Activated CD4-positive, alpha-beta T cell treated with anti-CD3 and anti-CD28 coated beads for 4 hours (primary cell): ENCODE data around the gene RNF224.
A peak's percentile ranks its signal among the peaks of the same experiment; 100 is the strongest.
"Not testable (repeated sequence)": the region's sequence is repeated elsewhere in the genome, so short reads cannot be mapped to it uniquely, and the experiment has no call there.

Experiments used
- DNase-seq, 2 donors: peaks; one replicate each; pipeline ENCODE4 v3.0.0-alpha.2; 2020

Gene RNF224

DNA sequence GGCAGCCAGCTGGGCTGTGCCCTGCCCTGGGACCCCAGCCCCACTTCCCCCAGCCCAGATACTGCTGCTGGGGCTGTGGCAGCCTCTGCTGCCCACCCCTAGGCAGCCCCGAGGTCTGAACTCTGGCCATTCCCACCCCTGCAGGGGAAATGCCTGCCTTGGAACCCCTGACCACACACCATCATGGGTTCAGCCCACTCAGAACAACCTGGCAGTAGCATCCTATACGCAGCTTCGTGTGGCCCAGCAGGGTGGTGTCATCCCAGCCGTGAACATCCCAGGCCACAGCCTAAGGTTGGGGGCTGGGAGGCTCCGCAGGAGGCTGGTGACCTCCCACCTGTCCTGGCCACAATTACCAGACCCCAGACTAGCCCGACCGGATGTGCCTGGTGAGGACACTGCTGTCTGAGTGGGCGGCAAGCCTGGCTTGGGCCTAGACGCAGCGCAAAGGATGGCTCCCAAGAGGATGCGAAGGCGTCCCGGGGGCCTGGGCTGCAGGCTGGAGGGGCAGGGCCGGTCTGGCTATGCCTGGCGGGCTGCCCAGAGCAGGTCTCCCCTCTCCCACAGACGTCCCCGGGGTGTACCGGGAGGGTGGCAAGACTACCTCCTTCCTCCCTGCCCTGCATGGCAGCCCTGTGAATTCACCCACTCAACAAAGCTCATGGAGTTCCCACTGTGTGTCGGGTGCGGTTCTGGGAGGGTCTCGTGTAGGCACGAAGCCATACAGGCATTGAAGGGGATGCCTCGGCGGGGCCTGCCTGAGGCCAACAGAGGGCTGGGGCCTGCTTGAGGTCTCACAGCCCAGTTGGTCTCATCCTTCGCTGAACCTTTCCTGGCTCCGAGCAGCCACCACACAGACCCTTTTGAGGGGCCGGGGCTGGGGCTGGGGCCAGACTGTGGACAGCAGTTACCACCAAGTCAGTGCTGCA, 1.9 kb downstream of the RNF224 start:
- DNase-seq = no peak

DNA sequence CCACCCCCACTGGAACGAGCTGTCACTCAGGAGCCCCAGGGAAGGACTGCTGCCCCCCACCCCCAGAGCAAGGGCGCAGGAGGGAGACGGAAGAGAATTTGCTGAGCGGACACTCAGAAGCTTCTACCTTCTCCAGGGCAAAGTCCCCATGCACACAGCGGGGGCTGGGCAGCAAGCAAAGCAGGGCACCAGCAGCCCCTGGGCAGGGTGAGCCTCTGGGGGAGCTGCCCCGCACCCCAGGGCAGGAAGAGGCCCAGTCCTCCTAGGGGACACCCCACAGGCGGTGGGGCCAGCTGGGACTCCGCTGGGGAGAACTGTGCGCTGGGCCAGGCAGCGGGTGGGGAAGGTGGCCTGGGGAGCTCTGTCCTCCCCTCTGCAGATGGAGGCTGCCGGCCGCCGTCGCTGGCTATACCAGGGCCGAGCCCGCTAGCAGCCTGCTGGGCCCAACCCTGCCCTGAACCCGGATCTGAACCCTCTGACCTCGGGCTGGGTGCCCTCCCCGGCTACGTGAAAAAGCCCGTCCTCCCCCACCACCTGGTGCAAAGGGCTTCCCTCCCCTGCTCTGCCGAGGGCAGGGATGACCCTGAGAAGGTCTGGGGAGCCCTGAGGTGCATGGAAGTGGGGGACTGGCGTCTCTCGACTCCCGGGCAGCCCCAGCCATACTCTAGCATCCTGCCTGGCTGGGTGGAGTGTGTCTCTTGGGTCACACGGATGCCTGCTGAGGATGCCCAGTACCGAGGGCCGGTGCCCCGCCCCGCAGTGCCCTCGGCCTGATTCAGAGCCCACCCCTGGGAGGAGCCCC, 2.8 kb downstream of the RNF224 start:
- DNase-seq = no peak

DNA sequence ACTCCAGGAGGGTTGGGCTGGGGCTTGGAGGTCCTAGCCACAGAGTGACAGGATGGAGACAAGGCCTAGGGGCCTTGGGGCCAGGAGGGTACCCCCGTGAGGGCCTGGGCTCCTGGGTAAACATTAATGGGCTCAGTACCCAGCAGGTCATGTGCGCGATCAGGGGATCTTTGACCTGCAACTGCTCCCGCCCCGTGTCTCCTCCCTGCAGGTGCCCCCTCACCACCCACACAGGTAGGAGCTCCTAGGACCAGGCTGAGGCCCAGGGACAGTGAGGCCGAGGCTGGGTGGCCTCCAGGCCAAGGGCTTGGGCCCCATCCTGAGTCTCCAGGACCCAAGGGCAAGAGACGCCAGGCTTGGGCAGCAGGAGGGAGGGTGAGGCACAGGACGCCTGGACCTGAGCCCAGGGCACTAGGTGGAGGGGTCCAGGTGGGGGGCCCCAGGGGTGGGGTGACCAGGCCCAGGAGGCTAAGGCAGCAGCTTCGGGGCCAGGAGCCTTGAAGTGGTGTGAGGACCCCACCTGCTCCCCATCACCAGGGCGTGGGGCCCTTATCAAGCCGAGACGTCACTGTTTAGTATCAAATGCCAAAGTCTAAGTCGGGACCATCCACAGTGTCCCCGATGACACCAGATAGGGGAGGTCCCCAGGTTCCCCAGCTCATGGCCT, 3.5 kb downstream of the RNF224 start, which contains the start of gene SLC34A3:
Gene SLC34A3, plus strand, starts transcription at position 197 of the 667 bp plus-strand sequence. CDS start 802 bp downstream, outside the sequence.
- no peak for DNase-seq

DNA sequence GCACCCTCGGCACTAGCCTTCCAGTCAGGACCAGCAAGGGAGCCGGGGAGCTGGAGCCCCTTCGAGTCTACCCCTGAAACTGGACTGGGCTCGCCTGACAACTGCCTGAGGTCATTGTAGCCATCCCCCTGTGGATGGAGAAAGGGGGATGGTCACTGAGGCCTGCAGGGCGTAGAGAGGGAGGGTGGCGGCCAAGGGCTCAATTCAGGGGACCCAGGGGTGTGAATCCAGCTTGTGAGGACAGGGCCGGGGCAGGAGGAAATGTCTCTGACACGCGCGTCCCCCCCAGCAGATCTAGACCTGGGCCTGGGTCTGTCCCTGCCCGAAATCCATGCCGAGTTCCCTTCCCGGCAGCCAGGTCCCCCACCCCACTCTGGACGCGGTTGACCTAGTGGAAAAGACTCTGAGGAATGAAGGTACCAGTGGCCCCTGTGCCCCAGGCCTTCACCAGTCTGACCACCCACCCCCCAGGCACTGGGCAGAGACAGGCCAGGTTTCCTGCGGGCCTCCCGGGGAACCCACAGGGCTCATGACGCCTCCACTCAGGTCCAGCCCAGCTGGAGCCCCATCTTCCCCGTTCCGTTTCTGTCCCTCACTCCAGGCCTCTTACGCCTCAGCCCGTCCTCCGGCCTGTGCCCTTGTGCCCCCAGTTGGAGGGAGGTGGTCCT, 4.2 kb downstream of the RNF224 start:
- DNase-seq = no peak

DNA sequence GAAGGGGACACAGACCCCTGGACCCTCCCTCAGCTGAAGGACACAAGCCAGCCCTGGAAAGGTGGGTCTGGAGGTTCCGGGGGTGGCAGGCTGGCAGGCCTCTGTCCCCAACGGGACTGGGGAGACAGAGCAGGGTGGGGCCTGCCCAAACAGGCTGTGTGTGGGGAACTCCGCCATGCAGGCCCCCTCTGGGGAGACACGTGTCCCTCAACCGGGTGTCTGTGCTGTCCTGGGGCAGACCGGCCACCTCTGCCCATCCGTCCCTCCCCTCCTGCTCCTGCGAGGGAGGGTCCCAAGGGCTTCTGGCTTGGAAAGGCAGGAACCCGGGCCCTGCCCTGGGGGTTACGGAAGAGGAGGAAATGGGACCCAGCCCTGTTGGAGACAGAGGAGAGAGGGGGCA, 4.8 kb downstream of the RNF224 start:
- no peak for DNase-seq

DNA sequence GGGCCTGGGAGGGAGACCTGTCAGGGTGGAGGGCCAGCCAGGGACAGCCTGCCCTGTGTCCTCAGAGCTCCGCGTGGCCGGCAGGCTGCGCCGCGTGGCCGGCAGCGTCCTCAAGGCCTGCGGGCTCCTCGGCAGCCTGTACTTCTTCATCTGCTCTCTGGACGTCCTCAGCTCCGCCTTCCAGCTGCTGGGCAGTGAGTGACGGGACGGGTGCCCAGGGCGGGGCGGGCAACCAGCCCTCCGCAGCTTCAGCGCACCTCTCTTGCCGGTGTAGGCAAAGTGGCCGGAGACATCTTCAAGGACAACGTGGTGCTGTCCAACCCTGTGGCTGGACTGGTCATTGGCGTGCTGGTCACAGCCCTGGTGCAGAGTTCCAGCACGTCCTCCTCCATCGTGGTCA, 5.2 kb downstream of the RNF224 start:
- DNase-seq = no peak

DNA sequence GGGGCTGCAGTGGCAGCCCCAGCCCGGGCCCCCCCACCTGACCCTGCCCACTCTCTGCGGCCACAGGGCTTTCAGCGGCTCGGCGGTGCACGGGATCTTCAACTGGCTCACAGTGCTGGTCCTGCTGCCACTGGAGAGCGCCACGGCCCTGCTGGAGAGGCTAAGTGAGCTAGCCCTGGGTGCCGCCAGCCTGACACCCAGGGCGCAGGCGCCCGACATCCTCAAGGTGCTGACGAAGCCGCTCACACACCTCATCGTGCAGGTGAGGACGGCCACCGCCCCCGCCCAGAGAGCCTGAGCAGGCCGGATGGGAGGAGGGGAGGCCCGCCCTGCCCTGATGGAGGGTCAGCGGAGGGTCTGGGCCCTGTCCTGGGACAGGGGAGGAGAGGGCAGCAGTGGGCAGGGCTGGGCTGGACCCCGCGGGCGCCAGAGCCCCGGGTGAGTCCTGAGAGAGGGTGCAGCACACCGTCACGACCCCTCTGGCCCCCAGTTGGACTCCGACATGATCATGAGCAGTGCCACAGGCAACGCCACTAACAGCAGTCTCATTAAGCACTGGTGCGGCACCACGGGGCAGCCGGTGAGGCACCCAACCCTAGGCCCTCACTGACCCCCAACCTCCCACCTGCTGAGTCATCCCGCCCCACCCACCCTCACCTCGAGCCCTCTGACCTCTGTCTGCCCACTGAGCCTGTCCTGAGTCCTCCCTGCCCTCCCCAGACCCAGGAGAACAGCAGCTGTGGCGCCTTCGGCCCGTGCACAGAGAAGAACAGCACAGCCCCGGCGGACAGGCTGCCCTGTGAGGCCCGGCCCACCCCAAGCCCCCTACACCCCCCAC, 6.1 kb downstream of the RNF224 start:
- no peak for DNase-seq

DNA sequence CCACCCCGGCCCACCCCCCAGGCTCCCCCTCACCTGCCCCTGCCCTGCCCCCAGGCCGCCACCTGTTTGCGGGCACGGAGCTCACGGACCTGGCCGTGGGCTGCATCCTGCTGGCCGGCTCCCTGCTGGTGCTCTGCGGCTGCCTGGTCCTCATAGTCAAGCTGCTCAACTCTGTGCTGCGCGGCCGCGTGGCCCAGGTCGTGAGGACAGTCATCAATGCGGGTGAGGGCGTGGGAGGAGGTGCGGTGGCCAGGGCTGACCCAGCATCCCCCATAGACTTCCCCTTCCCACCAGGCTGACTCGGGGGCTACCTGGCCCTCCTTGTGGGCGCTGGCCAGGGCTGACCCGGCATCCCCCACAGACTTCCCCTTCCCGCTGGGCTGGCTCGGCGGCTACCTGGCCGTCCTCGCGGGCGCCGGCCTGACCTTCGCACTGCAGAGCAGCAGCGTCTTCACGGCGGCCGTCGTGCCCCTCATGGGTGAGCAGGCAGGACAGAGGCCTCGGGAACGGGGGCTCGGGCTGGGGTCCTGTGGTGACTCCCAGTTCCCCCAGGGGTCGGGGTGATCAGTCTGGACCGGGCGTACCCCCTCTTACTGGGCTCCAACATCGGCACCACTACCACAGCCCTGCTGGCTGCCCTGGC, 6.9 kb downstream of the RNF224 start:
- DNase-seq = no peak

DNA sequence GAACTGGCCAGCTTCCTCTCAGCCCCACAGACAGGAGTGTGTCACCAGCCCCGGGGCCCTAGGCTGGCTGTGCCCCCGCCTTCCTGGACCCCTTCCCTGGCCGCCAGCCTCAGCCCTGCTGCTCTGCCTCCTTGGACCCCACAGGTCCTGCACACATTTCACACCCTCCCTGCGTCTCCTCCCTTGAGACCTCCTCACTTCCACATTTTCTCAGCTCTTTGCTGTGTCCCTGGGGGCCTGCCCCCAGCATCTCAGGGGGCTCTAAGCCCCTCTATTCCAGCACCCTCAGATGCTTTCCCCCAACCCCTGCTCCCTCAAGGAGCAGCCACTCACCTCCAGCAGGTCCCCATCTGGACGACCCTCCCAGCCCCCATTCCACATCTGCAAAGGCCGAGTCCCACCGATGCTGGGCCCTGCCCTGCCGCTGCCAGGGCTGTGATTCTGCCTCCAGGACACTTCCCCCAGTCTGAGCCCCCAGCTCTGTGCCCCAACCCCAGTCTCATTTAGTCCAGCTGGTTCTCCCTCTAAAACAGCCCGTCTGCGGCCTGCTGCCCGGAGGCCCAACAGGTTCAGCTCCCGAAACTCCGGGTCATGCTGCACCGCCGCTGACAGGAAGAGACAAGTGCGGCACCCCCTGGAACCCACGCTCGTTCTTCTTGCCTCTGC, 7.6 kb downstream of the RNF224 start:
- no peak for DNase-seq

DNA sequence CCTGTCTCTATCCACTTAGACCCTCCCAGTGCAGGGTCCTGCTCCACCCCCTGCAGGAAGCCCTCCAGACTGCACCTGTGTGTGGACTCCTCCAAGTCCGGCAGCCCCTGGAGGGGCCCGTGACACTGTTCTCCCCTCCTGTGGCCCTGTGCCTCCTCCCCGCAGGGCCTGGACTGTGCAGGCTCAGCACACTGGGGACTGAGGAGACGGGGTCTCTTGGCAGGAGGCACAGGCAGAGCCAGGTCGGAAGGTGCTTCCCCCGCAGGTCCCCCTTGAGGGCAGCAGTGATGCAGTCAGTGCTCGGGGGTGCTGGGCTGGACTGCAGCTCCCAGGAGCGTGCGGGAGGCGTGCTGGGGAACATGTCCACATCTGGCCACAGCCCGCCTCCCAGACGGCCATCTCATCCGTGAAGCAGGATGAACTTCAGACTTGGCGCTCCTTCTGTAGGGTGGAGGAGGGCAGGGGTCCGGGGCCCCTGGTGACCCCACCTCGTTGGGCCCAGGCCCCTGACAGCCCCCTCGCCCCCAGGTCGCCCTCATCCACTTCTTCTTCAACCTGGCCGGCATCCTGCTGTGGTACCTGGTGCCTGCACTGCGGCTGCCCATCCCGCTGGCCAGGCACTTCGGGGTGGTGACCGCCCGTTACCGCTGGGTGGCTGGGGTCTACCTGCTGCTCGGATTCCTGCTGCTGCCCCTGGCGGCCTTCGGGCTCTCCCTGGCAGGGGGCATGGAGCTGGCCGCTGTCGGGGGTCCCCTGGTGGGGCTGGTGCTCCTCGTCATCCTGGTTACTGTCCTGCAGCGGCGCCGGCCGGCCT, 8.3 kb downstream of the RNF224 start:
- no peak for DNase-seq

DNA sequence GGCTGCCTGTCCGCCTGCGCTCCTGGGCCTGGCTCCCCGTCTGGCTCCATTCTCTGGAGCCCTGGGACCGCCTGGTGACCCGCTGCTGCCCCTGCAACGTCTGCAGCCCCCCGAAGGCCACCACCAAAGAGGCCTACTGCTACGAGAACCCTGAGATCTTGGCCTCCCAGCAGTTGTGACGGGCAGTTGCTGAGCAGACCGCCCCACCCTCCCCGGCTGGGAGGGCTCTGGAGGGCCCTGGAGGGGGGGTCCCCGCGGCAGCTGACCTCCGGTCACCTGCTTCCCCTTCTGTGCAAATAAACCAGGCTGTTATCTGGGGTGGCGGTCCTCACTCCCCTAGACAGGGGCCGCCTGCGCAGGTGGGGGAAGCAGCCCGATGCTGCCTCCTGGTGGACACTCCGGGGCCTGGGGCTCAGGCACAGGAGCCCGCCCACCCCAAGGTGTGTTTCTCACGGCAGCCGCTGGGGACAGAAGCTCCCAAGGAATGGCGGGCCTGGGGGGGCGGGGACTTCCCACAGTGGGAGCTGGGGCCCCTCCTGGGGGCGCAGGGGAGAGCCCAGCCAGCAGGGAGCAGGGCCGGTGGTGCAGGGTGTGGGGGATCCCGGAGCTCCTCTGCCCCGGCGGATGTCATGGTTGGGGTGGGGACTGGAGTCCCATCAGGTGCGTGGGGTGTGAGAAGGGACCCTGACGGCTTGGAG, 9.1 kb downstream of the RNF224 start:
- peak; percentile 91 to 93 for DNase-seq

DNA sequence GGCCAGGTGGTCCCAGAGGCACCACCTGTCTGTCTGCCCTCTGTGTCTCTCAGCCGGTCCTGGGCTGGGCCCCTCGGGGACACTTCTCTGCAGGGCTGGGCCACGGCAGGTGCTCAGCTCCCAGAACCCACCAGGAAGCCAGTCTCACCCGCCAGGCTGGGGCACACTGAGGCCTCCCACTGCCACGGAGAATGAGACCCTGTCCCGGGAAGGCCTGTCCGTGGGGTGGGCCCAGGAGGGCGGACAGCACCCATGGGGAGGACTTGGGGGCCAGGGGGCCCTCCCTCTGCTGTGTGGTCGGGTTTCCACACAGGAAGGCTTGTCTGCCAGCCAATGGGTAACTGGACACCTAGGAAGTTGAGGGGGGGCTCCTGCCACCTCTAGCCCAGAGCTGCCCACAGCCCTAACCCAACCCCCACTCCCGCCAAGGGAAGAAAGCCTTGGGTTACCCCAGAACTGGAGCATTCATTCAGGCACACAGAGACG, 9.7 kb downstream of the RNF224 start:
- no peak for DNase-seq

DNA sequence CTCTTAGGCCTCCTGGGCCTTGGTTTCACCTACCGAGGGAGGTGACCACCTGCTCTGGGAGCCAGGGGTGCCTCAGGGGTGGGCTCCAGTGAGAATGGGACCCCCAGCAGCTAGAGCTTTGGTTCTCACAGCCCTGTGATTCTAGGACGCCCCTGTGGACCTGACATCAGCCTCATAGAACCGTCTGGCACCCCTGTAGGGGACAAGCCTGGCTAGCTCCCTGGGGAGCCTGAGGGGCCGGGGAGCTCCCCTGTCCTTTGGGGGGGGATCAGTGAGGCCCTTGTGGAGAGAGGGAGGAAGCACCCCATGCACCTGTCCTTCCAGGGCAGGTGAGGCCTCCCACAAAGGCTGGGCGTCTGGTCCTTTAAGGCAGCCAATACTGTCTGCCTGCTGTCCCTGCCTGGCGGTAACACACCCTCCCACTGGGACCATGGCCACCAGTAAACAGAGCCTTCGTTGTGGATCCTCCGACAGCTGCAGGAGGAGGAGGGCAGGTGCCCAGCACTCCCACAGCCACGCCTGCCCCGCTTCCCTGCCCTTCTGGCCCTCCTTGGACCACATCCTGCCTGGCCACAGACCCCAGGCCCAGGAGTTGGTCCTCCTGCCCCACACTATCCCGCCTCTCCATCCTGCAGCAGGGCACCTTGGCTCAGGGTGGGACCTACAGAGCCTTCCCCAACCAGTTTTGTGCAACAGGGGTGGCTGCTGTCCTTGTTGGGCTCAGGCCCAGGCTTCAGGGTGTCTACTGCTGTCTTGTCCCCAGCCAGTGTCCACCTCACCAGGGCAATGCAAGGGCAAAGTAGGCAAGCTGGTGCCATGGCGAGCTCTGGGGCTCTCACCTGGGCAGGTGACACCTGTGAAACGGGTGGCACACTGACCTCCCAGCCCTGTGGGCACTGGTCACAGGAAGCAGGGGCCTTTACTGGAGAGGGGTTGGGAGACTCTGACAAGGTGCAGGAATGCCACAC, 10.7 kb downstream of the RNF224 start:
- no peak for DNase-seq

DNA sequence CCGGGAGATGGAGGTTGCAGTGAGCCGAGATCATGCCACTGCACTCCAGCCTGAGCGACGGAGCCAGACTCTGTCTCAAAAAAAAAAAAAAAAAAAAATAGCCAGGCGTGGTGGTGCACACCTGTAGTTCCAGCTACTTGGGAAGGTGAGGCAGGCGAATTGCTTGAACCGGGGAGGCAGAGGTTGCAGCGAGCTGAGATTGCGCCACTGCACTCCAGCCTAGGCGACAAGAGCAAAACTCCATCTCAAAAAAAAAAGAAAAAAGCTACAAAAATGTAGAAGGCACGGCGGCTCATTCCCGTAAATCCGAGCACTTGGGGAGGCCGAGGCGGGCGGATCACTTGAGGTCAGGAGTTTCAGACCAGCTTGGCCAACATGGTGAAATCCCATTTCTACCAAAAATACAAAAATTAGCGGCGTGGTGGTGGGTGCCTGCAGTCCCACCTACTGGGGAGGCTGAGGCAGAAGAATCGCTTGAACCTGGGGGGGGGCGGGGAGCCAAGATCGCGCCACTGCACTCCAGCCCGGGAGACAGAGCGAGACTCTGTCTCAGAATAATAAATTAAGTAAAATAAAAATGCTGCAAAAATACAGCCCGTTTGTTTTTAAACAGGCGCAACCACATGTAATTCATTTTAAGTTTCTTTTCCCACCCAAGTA, 12.4 kb downstream of the RNF224 start:
- DNase-seq = not testable (repeated sequence)

DNA sequence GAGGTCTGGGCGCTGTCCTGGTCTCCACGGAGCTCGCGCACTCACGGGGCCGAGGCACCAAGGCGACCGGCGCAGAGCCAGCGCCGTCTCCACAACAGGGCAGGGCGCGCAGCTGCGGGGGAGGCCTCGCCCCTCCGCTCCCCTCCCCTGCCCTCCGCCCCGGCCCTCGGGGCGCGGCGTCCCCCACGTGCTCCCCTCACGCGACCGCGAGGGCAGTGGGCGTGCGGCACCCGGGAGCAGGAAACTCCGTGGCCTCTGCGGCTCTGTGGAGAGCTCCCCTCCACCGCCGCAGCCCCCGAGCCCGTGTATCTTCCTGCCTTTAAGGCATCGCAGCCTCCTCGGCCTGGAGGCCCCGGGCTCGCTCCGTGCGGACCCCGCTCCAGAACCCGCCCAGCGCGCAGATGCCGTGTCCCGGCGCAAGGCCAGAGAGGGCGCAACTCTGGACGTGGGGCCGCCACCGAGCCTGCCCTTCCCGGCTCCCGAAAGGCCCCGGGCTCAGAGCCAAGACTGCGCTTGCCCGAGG, 13.1 kb downstream of the RNF224 start:
- DNase-seq = peak; percentile 62 to 74

DNA sequence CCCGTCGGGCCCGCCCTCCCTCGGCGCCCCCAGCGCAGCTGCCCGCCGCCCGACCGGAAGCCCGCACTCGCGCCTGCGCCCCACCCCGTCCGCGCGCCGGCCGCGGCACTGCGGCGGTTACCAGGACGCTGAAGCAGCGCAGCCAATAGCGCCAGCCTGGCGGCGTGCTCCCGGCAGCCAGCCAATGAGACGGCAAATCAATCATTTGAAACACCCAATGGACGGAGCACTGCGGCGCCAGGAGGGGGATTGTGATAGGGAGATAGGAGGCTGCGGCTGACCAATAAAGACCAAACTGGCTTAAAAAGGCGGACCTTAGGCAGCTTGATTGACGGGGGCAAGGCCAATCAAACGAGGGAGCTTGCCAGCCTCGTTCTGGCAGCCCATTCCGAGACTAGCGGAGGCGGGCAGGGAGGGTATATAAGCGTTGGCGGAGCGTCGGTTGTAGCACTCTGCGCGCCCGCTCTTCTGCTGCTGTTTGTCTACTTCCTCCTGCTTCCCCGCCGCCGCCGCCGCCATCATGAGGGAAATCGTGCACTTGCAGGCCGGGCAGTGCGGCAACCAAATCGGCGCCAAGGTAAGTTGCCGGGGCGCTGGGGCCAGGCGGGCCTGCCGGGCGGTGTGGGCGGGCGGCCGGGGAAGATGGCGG, 13.7 kb downstream of the RNF224 start, which contains the start of gene TUBB4B:
Gene TUBB4B, plus strand, starts transcription at position 447 of the 649 bp plus-strand sequence. Its CDS starts 74 bp downstream, at position 521.
- DNase-seq = peak; percentile 97 to 98
